ENCODE measurements around the gene TSC1.
"Not testable (repeated sequence)": the region's sequence is repeated elsewhere in the genome, so short reads cannot be mapped to it uniquely, and the experiment has no call there.

The TSC1 gene

GRCh38 chr9:132944294-132945185 is at the start of gene TSC1:
TSC1 (minus strand) TSS chr9:132944616; CDS start chr9:132928872, 15,744 bp downstream.
- peak; percentile 98 for DNase-seq

DNA sequence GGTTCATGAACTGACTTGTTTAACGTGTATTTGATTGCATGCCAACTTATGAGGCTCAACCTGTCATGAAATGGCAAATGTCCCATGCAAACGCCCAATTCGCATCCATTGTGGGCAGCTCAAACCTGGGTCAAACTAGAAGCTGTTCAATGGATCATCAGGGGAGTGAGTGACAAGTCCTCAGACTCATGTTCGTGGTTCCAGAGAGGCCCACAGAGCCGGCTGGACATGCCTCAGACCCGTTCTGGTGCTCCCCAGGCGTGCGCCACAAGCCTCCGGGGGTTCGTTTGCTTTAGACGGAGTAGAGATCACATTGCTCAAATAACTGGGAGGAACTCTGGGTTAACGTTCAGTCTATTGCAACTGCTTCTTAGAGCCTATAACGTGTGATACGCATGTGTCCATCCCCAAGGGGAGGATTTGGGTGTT is 49.1 kb upstream of the TSC1 start:
- DNase-seq = no peak

- DNase-seq = no peak
Observed at GRCh38 chr9:132991351-132992300, 47.2 kb upstream of the TSC1 start.

DNA sequence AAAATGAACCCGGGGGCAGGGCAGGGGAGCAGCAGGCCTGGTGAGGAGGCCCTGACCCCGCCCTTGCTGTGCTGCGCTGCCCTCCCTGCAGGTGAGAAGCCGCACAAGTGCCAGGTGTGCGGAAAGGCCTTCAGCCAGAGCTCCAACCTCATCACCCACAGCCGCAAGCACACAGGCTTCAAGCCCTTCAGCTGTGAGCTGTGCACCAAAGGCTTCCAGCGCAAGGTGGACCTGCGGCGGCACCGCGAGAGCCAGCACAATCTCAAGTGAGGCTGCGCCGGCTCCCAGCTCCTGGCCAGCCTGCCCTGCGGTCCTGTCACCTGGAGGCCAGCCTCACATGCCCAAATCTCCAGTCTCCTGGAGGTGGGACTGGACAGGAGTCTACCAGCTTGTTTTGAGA is 46.4 kb upstream of the TSC1 start:
- no peak for DNase-seq

- DNase-seq = not testable (repeated sequence)
Observed at GRCh38 chr9:132989998-132990557, 45.7 kb upstream of the TSC1 start.

- no peak for DNase-seq
Observed at GRCh38 chr9:132989414-132989996, 45.1 kb upstream of the TSC1 start.

DNA sequence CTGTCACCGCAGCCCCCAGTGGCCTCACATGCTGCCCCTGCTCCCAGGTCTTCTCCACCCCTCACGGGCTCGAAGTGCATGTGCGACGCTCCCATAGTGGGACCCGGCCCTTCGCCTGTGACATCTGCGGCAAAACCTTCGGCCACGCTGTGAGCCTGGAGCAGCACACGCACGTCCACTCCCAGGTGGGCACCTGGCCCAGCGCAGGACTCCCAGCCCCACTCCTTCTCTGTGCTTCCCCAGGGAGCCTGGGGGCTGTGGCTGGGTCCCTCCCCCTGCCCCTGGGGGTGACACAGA is 44.5 kb upstream of the TSC1 start:
- DNase-seq = no peak

GRCh38 chr9:132988244-132989013 is 44.0 kb upstream of the TSC1 start:
- no peak for DNase-seq

DNA sequence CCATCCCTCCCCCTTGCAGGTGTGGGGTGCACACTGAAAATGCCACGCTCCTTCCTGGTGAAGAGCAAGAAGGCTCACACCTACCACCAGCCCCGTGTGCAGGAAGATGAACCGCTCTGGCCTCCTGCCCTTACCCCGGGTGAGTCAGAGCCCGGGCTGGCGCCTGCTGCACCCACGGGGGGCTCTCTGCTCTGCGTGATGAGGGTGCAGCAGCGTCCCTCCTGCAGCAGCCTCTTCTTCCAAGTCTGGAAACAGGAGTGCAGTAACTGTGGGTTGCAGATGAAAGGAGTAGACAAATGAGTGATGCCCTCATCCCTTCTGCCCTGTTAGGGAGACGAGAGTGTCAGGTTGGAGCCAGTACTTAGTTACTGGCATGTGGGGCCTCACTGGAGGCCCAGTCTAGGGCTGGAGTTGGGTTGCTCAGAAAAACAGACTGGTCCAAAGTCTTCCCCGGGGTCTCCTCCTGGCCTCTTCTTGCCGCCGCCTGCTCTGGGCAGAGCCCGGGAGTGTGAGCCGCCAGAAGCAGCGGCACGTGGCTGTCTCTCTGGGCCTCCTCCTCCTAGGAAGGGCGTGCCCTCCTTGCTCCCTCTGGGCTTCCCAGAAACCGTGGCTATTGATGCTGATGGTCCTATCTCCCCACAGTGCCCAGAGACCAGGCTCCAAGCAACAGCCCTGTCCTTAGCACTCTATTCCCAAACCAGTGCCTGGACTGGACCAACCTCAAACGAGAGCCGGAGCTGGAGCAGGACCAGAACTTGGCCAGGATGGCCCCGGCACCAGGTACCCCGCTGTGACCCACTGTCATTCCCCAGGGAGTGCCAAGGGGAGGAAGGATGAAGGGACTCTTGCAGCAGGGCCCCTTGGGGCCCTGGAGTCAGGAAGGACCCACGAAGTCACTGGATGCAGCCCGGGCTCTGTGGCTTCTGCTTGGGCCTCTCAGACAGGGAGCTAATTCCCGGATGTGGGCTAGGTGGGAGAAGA is 42.5 kb upstream of the TSC1 start:
- no peak for DNase-seq

GRCh38 chr9:132986114-132986513 is 41.7 kb upstream of the TSC1 start:
- no peak for DNase-seq

DNA sequence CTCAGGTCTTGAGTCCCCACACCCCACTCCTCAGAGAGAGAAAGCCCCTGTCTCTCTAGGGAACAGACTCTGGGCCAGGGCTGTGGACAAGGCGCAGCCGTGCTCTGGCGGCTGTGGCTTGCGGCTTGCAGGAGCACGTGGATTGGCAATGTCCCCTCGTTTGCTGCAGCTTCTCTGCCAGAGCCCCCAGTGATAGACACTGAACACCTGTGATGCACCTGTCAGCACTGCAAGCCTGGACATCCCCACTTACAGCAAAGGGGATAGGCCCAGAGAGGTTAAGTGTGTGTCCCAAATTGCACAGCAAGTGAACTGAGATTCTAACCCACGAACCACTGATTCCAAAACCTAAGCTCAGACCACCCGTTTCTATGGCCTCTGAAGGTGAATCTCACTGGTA is 41.1 kb upstream of the TSC1 start:
- DNase-seq = no peak

DNA sequence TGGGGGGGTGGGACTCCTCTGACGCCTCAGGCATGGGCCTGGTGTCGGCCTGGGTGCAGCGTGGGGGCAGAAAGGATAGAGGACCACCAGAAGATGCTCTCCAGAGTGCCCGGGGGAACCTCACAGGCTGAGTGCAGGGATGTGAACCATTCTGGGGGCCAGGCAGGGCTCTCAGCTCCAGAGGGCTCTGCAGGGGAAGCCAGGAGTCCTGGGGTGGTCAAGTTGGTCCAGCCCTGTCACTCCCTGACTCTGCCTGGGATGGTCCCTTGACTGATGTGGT is 40.6 kb upstream of the TSC1 start:
- no peak for DNase-seq

DNA sequence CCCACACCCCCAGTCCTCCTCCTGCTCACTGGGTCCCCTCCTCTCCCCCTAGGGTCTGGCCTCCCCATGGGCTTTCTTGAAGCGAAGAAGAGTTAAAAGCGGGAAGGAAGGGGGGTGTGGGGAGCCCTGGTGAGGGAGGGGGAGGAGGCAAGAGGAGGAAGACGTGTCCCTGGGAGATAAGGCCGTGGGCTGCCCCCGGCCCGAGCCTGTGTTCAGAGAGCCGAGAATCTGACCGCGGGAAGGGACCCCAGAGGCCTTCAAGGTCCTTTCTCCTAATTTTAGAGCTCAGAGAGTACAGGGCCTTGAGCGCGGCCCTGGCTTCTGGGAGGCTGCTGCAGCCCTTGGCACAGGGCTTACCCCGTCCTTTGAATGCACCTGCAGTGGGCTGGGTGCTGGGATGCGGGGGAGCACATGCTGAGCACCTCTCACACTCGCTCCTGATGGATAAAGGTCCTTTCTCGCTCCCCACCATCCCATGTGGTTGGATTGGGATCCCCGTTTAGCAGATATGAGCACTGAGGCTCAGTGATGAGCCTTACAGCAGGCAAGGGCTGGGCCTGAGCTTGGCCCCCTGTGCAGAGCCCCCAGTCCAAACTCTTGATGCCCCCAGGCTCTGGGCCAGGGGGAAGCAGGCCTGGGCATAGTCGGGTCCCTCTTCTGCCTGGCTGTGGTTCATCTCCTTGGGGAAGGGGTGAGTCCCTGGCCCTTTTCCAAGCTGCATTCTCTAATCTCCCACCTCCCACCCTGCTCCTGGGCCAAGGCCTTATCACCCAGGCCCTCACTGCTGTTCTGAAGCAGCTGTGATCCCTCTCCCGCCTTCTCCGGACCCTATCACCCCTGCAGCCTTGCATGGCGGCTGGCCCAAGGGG is 40.0 kb upstream of the TSC1 start:
- DNase-seq = no peak

GRCh38 chr9:132983491-132984201 is 39.2 kb upstream of the TSC1 start:
- no peak for DNase-seq

DNA sequence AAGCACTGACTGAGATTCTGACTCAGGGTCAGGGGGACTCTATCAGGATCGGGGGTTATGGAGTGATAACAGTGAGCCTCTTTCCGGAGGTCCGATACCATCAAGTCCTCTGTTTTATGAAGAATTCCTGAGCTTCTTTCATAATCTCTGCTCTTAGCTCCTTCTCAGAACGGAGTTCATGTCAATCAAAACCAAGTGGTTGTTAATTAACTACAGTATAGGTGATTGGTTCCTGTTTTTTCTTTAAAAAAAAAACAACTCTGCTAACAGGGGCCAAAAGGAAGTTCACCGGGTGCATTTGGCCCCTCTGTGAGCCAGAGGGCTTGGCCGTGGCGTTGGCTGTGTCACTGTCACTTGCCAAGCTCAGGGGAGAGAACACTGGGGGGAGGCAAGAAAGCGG is 38.0 kb upstream of the TSC1 start:
- DNase-seq = no peak

GRCh38 chr9:132980157-132980556 is 35.7 kb upstream of the TSC1 start:
- no peak for DNase-seq

- no peak for DNase-seq
Observed at GRCh38 chr9:132978451-132979131, 34.2 kb upstream of the TSC1 start, which contains the start of gene GFI1B. GFI1B (plus strand) TSS chr9:132978694; CDS start chr9:132986679, 7,985 bp downstream.

- no peak for DNase-seq
Observed at GRCh38 chr9:132978112-132978450, 33.7 kb upstream of the TSC1 start.

GRCh38 chr9:132976571-132976970 is 32.2 kb upstream of the TSC1 start:
- no peak for DNase-seq

Measured in CD4-positive, alpha-beta T cell treated with Interleukin-6 for 4 hours (primary cell).